Suppressor macrophage treated with lipopolysaccharide for 1 hour (primary cell): Measurements from ENCODE around the gene CYLD.

ENCODE experiments used
- DNase-seq, 3 donors: peaks; one replicate each; pipeline ENCODE4 v3.0.0-alpha.2; 2020 to 2022

The CYLD gene

DNA sequence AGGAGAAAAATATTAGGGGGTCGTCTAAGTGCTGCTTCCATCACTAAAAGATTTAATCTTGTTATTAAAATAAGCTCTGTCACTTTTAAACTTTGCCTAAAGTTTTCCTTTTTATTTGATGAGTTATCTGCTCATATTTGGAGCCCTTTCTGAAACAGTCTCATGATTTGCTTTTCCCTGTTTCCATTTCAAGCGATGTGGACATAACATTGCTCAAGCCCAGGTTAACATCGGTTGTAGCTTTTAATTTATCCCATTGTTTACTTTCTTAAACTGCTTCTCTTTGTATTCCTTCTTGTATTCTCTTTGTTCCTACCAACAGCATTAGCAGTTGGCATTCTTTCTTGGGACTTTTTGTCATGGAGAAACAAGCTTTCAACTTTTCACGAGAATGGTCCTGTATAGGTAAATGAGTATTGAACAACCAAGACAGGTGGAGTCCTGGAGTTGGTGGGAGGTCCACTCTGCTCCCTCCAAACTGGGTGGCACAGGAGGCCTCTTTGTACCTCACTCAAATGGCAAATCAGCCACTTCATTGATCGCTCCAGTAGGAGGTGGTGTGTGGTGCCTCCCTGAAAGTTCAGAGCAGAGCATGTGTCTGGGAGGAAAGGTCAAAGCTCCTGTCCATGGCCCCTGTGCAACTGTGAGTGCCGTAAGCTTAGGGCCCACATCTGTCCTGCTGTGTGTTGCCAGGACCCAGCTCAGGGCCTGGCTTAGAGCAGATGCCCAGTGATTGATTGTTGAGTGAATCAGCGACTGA, 107.0 kb downstream of the CYLD start:
- no peak for DNase-seq
